SH-SY5Y (cell line): ENCODE measurements around the gene MRPS11.

Experiments used
- GATA2 ChIP-seq: IDR thresholded peaks from 2 replicates; pipeline ENCODE4 v1.6.1; 2011; ENCODE audit warnings: mild to moderate bottlenecking, low read depth, low read length
- GATA3 ChIP-seq: IDR thresholded peaks from 2 replicates; pipeline ENCODE4 v1.6.1; 2011; ENCODE audit warnings: low read depth, mild to moderate bottlenecking, low read length, moderate library complexity

GRCh38 chr15:88477126-88477525 lies 9.6 kb downstream of the MRPS11 start:
- no peak for TF ChIP-seq GATA3
- no peak for TF ChIP-seq GATA2
